ENCODE results near the gene RFPL1. TPM values are rescaled to one million over a fixed set of nuclear protein-coding genes. Genes with fewer than 3 reads are reported as not detected.
A peak's percentile ranks its signal among the peaks of the same experiment; 100 is the strongest.

RFPL1 gene
- total RNA-seq, 4 donors from 2014 or later = not detected

DNA sequence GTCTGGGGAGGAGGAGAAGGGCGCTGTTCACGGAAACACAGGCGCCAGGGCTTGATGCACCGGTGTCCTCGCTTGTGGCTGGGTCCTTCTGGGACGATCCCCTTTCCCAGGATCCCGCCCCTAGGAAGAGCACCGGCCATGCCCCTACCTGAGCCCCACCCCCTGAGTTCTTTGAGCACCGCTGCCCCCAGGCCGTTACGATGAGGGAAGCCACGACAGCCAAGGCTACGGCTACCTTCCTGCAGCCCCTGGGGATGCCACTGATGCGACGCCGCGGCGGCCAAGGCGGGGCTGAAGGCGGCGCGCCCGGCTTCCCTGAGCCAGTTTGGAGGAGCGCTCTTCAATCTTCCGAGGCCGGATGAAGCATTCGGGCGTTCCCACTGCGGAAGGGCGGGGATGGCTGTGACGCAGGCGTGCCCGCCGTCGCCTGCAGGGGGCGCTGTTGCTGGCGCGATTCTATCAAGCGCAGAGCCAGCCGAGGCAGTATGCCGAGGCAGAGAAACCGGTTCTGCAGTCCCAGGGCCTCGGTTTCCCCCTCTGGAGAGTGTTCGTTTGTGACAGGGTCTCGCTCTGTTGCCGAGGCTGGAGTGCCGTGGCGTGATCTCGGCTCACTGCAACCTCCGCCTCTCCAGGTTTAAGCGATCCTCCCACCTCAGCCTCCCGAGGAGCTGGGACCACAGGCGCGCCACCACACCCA, 31.9 kb downstream of the RFPL1 start:
- H3K36me3 ChIP-seq = no peaks in the 10 kb centered on the region
- ATAC-seq = peak; percentile 79
- H3K9me3 ChIP-seq = no peaks in the 10 kb centered on the region
- peaks cover 73% of the 10 kb centered on the region for H3K27me3 ChIP-seq
- 56% methylated on average over 8 of the region's 54 CpGs; no CpG with 5 or more reads in 1 of the 2 donors for WGBS, 2 donors (ENCODE audit: low coverage in 1 of 2)
- peak overlapping the region in 1 of 2 donors; percentile 40 for H3K4me3 ChIP-seq
- no peak overlapping the region for H3K27ac ChIP-seq
- H3K4me1 ChIP-seq = peaks cover 0 to 9% (median 6%) of the 10 kb centered on the region in 3 donors
- TF ChIP-seq POLR2A (IDR thresholded peaks at IDR 0.05) (no peak), EP300 (IDR thresholded peaks at IDR 0.05) (no peak), POLR2AphosphoS5 (IDR thresholded peaks at IDR 0.05) (no peak)
- TF ChIP-seq, protein P1, sequence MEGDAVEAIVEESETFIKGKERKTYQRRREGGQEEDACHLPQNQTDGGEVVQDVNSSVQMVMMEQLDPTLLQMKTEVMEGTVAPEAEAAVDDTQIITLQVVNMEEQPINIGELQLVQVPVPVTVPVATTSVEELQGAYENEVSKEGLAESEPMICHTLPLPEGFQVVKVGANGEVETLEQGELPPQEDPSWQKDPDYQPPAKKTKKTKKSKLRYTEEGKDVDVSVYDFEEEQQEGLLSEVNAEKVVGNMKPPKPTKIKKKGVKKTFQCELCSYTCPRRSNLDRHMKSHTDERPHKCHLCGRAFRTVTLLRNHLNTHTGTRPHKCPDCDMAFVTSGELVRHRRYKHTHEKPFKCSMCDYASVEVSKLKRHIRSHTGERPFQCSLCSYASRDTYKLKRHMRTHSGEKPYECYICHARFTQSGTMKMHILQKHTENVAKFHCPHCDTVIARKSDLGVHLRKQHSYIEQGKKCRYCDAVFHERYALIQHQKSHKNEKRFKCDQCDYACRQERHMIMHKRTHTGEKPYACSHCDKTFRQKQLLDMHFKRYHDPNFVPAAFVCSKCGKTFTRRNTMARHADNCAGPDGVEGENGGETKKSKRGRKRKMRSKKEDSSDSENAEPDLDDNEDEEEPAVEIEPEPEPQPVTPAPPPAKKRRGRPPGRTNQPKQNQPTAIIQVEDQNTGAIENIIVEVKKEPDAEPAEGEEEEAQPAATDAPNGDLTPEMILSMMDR (IDR thresholded peaks at IDR 0.05) = peak in 3 of 4 experiments; percentile 38 to 85 (median 80)

DNA sequence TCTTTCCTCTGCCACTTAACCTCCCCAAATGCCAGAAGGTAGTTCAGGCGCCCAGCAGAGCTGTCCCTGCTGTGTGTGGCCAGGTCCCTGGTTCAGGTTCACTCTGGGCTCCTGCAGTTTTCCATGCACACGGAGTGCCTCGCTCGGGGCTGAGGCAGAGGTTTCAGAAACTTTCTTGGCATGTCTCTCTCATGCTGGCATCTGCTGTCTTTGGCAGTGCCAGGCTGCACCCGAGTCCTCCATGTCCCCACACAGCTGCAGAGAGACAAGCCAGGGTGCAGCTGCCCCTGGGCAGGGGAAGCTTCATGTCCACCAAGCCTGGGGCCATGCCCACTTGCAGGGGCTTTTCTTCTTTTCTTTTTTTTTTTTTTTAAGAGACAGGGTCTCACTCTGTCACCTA, 34.6 kb downstream of the RFPL1 start:
- 20% methylated on average over 1 of the region's 5 CpGs; no CpG with 5 or more reads in 1 of the 2 donors for WGBS, 2 donors (ENCODE audit: low coverage in 1 of 2)
- H3K27me3 ChIP-seq = peaks cover 95% of the 10 kb centered on the region
- ATAC-seq = no peak

DNA sequence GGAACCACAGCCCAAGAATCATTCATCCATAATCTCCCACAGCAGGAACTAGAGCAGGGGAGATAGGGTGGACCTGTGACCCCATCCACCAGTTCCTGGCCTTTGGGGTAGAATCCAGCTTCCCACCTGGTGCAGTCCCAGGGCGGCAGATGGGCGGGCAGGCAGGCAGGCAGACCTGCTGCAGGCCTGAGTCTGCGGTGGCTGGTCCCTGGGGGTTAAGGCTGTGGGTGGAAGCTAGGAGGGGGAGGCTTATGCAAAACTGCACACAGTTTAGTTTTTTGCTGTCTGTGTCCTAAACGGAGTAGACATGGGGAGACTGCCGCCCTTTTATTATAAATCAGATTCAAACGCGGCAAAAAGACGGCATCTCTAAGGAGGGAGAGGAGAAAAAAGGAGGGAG, 37.2 kb downstream of the RFPL1 start:
- no peak overlapping the region for H3K4me3 ChIP-seq
- WGBS, 2 donors (ENCODE audit: low coverage in 1 of 2) = 49 to 88% methylated on average over 3 to 8 of the region's 8 CpGs

More for the DNA sequence above, 34.6 kb downstream of the RFPL1 start:
- Histone ChIP-seq H3K4me3 (no peak overlapping the region), H3K36me3 (no peaks in the 10 kb centered on the region), H3K9me3 (no peaks in the 10 kb centered on the region), H3K4me1 (peaks cover 0 to 13% (median 6%) of the 10 kb centered on the region in 3 donors), H3K27ac (no peak overlapping the region)
- TF ChIP-seq POLR2AphosphoS5 (IDR thresholded peaks at IDR 0.05) (no peak), EP300 (IDR thresholded peaks at IDR 0.05) (no peak)
- TF ChIP-seq, protein P1 (IDR thresholded peaks at IDR 0.05) = no peak

DNA sequence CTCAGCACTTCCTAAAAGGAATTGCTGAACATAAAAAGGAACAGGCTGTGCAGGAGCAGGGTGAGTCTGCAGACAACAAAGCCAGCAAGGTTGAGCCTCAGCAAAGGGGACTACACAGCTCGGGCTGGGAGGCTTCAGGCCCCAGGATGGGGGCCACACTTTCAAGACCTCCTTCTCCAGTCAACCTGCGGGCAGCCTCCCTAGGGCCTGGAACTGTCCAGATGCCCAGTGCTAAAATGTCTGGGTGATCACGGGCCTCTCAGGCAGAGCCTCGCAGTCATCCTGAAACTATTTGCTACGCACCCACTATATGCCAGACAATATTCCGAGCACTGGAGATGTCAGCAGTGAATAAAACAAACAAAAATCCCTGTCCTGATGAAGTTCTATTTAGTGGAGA, 37.7 kb downstream of the RFPL1 start:
- Histone ChIP-seq H3K9me3 (peaks cover 0 to 9% (median 0%) of the 10 kb centered on the region in 3 donors), H3K27ac (no peak overlapping the region), H3K4me1 (peaks cover 0 to 28% (median 12%) of the 10 kb centered on the region in 3 donors), H3K27me3 (peaks cover 96% of the 10 kb centered on the region), H3K36me3 (no peaks in the 10 kb centered on the region), H3K4me3 (no peak overlapping the region)
- 25 to 51% methylated on average over 1 to 2 of the region's 6 CpGs for WGBS, 2 donors (ENCODE audit: low coverage in 1 of 2)
- TF ChIP-seq POLR2AphosphoS5 (IDR thresholded peaks at IDR 0.05) = no peak
- TF ChIP-seq POLR2A (IDR thresholded peaks at IDR 0.05) = no peak
- TF ChIP-seq, protein P1 (IDR thresholded peaks at IDR 0.05) = no peak
- ATAC-seq = no peak

More for the DNA sequence above, 37.2 kb downstream of the RFPL1 start:
- peaks cover 96% of the 10 kb centered on the region for H3K27me3 ChIP-seq
- no peak for ATAC-seq
- H3K36me3 ChIP-seq = no peaks in the 10 kb centered on the region
- TF ChIP-seq POLR2AphosphoS5 (IDR thresholded peaks at IDR 0.05) (no peak), EP300 (IDR thresholded peaks at IDR 0.05) (no peak), POLR2A (IDR thresholded peaks at IDR 0.05) (no peak)
- TF ChIP-seq, protein P1 (IDR thresholded peaks at IDR 0.05) = no peak
- H3K9me3 ChIP-seq = peaks cover 0 to 5% (median 0%) of the 10 kb centered on the region in 3 donors
- H3K4me1 ChIP-seq = peaks cover 0 to 24% (median 8%) of the 10 kb centered on the region in 3 donors
- no peak overlapping the region for H3K27ac ChIP-seq

Data from gastroesophageal sphincter (tissue), 4 donors.